GM19025 (cell line): ENCODE results near the gene CUX1.
A peak's percentile ranks its signal among the peaks of the same experiment; 100 is the strongest.
"Not testable (repeated sequence)": the region's sequence is repeated elsewhere in the genome, so short reads cannot be mapped to it uniquely, and the experiment has no call there.

ENCODE experiments used
- ATAC-seq: cut with Tn5 transposase; IDR thresholded peaks from one replicate; pipeline ENCODE4 v1.9.1; 2021; ENCODE audit warnings: mild to moderate bottlenecking, low read depth, moderate library complexity; ENCODE audit not compliant: unreplicated experiment

CUX1 gene

GRCh38 chr7:101990811-101991418 is 173.5 kb downstream of the CUX1 start:
- peak; percentile 92 for ATAC-seq

- no peak for ATAC-seq
Observed at GRCh38 chr7:101991860-101992259, 174.4 kb downstream of the CUX1 start.

GRCh38 chr7:101993311-101993710 is 175.9 kb downstream of the CUX1 start:
- no peak for ATAC-seq

GRCh38 chr7:101995121-101995520 is 177.7 kb downstream of the CUX1 start:
- ATAC-seq = no peak

- no peak for ATAC-seq
Observed at GRCh38 chr7:101996131-101996691, 178.8 kb downstream of the CUX1 start.

GRCh38 chr7:101996876-101997275 is 179.4 kb downstream of the CUX1 start:
- no peak for ATAC-seq

- no peak for ATAC-seq
Observed at GRCh38 chr7:101998029-101998905, 180.8 kb downstream of the CUX1 start.

- ATAC-seq = no peak
Observed at GRCh38 chr7:101998906-101999240, 181.4 kb downstream of the CUX1 start.

- ATAC-seq = no peak
Observed at GRCh38 chr7:101999393-101999792, 182.0 kb downstream of the CUX1 start.

GRCh38 chr7:102000123-102000522 is 182.7 kb downstream of the CUX1 start:
- no peak for ATAC-seq

- ATAC-seq = no peak
Observed at GRCh38 chr7:102004229-102004628, 186.8 kb downstream of the CUX1 start.

GRCh38 chr7:102004848-102005247 is 187.4 kb downstream of the CUX1 start:
- no peak for ATAC-seq

GRCh38 chr7:102005933-102006480 is 188.6 kb downstream of the CUX1 start:
- no peak for ATAC-seq

- no peak for ATAC-seq
Observed at GRCh38 chr7:102006695-102007094, 189.3 kb downstream of the CUX1 start.

GRCh38 chr7:102008535-102009262 is 191.3 kb downstream of the CUX1 start:
- no peak for ATAC-seq

GRCh38 chr7:102009628-102010027 is 192.2 kb downstream of the CUX1 start:
- no peak for ATAC-seq

GRCh38 chr7:102012112-102012830 is 194.8 kb downstream of the CUX1 start:
- ATAC-seq = not testable (repeated sequence)

- no peak for ATAC-seq
Observed at GRCh38 chr7:102012941-102013461, 195.6 kb downstream of the CUX1 start.

GRCh38 chr7:102018876-102019275 is 201.4 kb downstream of the CUX1 start:
- ATAC-seq = no peak

GRCh38 chr7:102019461-102019860 is 202.0 kb downstream of the CUX1 start:
- ATAC-seq = no peak
